Neuronal stem cell (in vitro differentiated cells): ENCODE data around the gene ULK3.
A peak's percentile ranks its signal among the peaks of the same experiment; 100 is the strongest.
"Not testable (repeated sequence)": the region's sequence is repeated elsewhere in the genome, so short reads cannot be mapped to it uniquely, and the experiment has no call there.

ENCODE experiments used
- DNase-seq: peaks from one replicate; pipeline ENCODE4 v3.0.0-alpha.2; 2013; ENCODE audit warnings: low spot score
- H2AFZ ChIP-seq: one replicate; pipeline ENCODE4 v1.6.1; 2013; ENCODE audit warnings: mild to moderate bottlenecking, low read length, inconsistent platforms
- H2AK5ac ChIP-seq: 2 replicates; pipeline ENCODE4 v1.6.1; 2013; ENCODE audit warnings: low read depth, mild to moderate bottlenecking, inconsistent platforms, low read length, moderate library complexity, mixed read lengths
- H2BK120ac ChIP-seq: 2 replicates; pipeline ENCODE4 v1.6.1; 2013; ENCODE audit warnings: low read depth, mild to moderate bottlenecking, inconsistent platforms, low read length, moderate library complexity, mixed read lengths
- H2BK12ac ChIP-seq: one replicate; pipeline ENCODE4 v1.6.1; 2013; ENCODE audit warnings: low read length, inconsistent platforms
- H2BK15ac ChIP-seq: 2 replicates; pipeline ENCODE4 v1.6.1; 2013; ENCODE audit warnings: mild to moderate bottlenecking, low read length, inconsistent platforms, mixed read lengths
- H2BK5ac ChIP-seq: one replicate; pipeline ENCODE4 v1.6.1; 2013; ENCODE audit warnings: inconsistent platforms, mild to moderate bottlenecking, low read length, moderate library complexity
- H3K14ac ChIP-seq: one replicate; pipeline ENCODE4 v1.6.1; 2013; ENCODE audit warnings: low read length, inconsistent platforms
- H3K18ac ChIP-seq: 2 replicates; pipeline ENCODE4 v1.6.1; 2013; ENCODE audit warnings: low read length, inconsistent platforms
- H3K23ac ChIP-seq: 2 replicates; pipeline ENCODE4 v1.6.1; 2013; ENCODE audit warnings: low read depth, mild to moderate bottlenecking, mixed read lengths, low read length, inconsistent platforms; ENCODE audit not compliant: poor library complexity
- H3K27ac ChIP-seq: replicated peaks from 3 replicates; pipeline ENCODE4 v1.5.1; 2013; ENCODE audit warnings: low read length, inconsistent platforms
- H3K27me3 ChIP-seq, 3 experiments: 2 replicates each; pipeline ENCODE4 v1.6.1; 2013; ENCODE audit warnings: low read length in 3 of 3, mild to moderate bottlenecking in 2 of 3, inconsistent platforms in 1 of 3, low read depth in 1 of 3, mixed read lengths in 1 of 3, moderate library complexity in 1 of 3; ENCODE audit not compliant: control insufficient read depth in 3 of 3, insufficient read depth in 3 of 3
- H3K36me3 ChIP-seq, 2 donors: replicated peaks in 1 of 2; 2 replicates each; pipeline ENCODE4 v1.6.1; 2013; ENCODE audit warnings: low read length in 2 of 2; ENCODE audit not compliant: control insufficient read depth in 2 of 2, insufficient read depth in 2 of 2
- H3K4ac ChIP-seq: 2 replicates; pipeline ENCODE4 v1.6.1; 2013; ENCODE audit warnings: inconsistent platforms, mild to moderate bottlenecking, low read length, moderate library complexity
- H3K4me1 ChIP-seq, 2 donors: 1 replicate in 1 of 2; 2 replicates in 1 of 2; pipeline ENCODE4 v1.6.1; 2013; ENCODE audit warnings: low read length in 2 of 2, low read depth in 1 of 2; ENCODE audit not compliant: control insufficient read depth in 2 of 2, insufficient read depth in 1 of 2
- H3K4me2 ChIP-seq: one replicate; pipeline ENCODE4 v1.6.1; 2013; ENCODE audit warnings: mild to moderate bottlenecking, low read length, inconsistent platforms; ENCODE audit not compliant: insufficient read depth, poor library complexity, severe bottlenecking
- H3K4me3 ChIP-seq, 2 donors: 2 replicates each; pipeline ENCODE4 v1.5.1; 2013; ENCODE audit warnings: low read length in 2 of 2, mild to moderate bottlenecking in 2 of 2, inconsistent platforms in 1 of 2, moderate library complexity in 1 of 2
- H3K79me1 ChIP-seq: one replicate; pipeline ENCODE4 v1.6.1; 2013; ENCODE audit warnings: low read depth, mild to moderate bottlenecking, inconsistent platforms, low read length, moderate library complexity
- H3K9ac ChIP-seq: one replicate; pipeline ENCODE4 v1.6.1; 2013; ENCODE audit warnings: mild to moderate bottlenecking, low read depth, low read length, inconsistent platforms; ENCODE audit not compliant: poor library complexity
- H3K9me3 ChIP-seq, 2 donors: replicated peaks in 1 of 2; 2 replicates each; pipeline versions ENCODE3 to v1.6.1; 2013; ENCODE audit warnings: low read length in 2 of 2, mild to moderate bottlenecking in 2 of 2, inconsistent platforms in 1 of 2, low read depth in 1 of 2, mixed read lengths in 1 of 2, moderate library complexity in 1 of 2; ENCODE audit not compliant: control insufficient read depth in 2 of 2, insufficient read depth in 1 of 2
- H4K8ac ChIP-seq: one replicate; pipeline ENCODE4 v1.6.1; 2013; ENCODE audit warnings: low read depth, mild to moderate bottlenecking, inconsistent platforms, low read length, moderate library complexity
- H4K91ac ChIP-seq: one replicate; pipeline ENCODE4 v1.6.1; 2013; ENCODE audit warnings: low read length, low read depth, mild to moderate bottlenecking, inconsistent platforms; ENCODE audit not compliant: poor library complexity
- WGBS, 2 donors: extraction: QIAGEN DNeasy Blood & Tissue Kit; methylation state at CpG; one replicate each; pipeline ENCODE4 v1.1.7; 2013; ENCODE audit warnings: missing lambda C conversion rate in 2 of 2, mixed read lengths in 1 of 2; ENCODE audit not compliant: insufficient read length in 2 of 2, insufficient replicate concordance in 1 of 2; ENCODE audit errors: extremely low coverage in 2 of 2; 5-methylcytosine and 5-hydroxymethylcytosine counted together

Gene ULK3

DNA sequence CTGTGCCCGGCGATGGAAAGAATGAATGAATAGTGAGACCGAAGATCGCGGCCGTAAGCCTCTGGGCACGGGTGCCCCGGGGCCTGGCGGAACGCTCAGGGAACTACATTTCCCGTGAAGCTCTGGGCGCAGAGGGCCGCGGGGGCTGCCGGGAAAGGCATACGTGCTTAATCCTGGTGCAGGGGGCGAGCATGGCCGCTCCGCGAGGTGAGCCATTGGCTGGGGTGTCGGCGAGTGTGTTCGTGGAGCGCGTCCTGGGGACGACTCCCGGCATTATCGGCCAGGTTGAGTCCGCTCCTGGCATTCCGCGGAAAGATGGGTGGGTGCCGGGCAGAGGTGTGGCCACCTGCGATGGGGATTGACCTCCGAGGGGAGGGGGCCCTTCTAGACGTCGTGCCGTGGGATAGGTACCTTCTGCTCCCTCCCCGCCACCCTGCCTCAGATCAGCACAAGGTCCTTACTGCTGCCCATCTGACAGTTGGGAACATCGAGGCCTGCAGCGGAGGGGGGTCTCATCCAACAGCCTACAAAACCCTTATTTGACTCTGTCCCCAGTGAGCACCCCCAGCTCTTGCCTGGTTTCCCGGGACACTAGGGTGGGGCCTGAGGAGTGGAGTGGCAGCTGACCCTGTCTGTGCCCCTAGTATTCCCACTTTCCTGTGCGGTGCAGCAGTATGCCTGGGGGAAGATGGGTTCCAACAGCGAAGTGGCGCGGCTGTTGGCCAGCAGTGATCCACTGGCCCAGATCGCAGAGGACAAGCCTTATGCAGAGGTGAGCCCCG is 47.1 kb upstream of the ULK3 start, which contains the start of gene MPI:
MPI (plus strand) TSS at position 160 of the 782 bp plus-strand sequence; CDS start at position 192, 32 bp downstream.
- no peak within 1 kb of the TSS for H3K27ac ChIP-seq
- WGBS, 2 donors = no CpG with 5 or more reads among the region's 47 CpGs
- no peaks in the 10 kb centered on the region for H3K27me3 ChIP-seq

DNA sequence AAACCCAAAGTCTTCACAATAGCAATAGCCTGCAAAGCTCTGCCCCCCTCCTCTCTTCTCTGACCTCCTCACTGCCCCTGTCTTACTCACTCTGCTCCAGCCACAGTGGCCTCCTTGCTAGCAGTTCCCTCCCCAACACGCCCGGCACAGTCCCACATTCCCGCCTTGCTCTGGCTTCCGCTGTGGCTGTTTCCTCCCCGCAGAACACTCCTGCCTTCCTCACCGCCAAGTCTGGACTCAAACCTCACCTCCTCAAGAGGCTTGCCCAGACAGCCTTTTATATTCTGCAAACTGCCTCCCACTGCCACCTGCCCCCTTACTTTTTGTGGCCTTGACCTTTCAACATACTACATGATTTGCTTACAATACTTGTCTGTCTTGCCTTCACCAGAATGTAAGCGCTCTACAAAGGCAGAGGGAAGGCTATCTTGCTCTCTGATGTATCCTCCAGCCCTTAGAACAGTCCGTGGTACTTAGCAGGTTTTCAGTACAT is 46.5 kb upstream of the ULK3 start:
- Histone ChIP-seq H3K27ac (no peak overlapping the region), H2BK120ac (no peak overlapping the region), H2BK15ac (no peak overlapping the region), H3K9me3 (no peaks in the 10 kb centered on the region), H4K91ac (no peak overlapping the region), H3K23ac (no peak overlapping the region), H3K79me1 (no peaks in the 10 kb centered on the region), H3K4ac (no peak overlapping the region), H3K14ac (no peak overlapping the region), H2BK12ac (no peak overlapping the region), H3K4me2 (peak overlapping the region; percentile 92), H2AK5ac (no peak overlapping the region), H3K27me3 (no peaks in the 10 kb centered on the region), H4K8ac (no peak overlapping the region), H2AFZ (peak overlapping the region; percentile 91), H2BK5ac (no peak overlapping the region), H3K36me3 (peaks cover 19 to 27% of the 10 kb centered on the region in 2 donors), H3K4me3 (peak overlapping the region; percentile 67 to 70), H3K4me1 (peaks cover 7% of the 10 kb centered on the region in 2 donors), H3K18ac (no peak overlapping the region), H3K9ac (no peak overlapping the region)
- no peak for DNase-seq
- WGBS, 2 donors = no CpG with 5 or more reads among the region's 8 CpGs

More for the DNA sequence above, 47.1 kb upstream of the ULK3 start, which contains the start of gene MPI:
- H3K79me1 ChIP-seq = no peaks in the 10 kb centered on the region
- H3K14ac ChIP-seq = no peak within 1 kb of the TSS
- H3K4me3 ChIP-seq = peak within 1 kb of the TSS; percentile 67 to 91
- peak; percentile 82 for DNase-seq
- peak within 1 kb of the TSS; percentile 91 for H2AFZ ChIP-seq
- no peaks in the 10 kb centered on the region for H3K9me3 ChIP-seq
- no peak within 1 kb of the TSS for H2BK5ac ChIP-seq
- H3K23ac ChIP-seq = peak within 1 kb of the TSS; percentile 87
- no peak within 1 kb of the TSS for H2BK15ac ChIP-seq
- H3K18ac ChIP-seq = peak within 1 kb of the TSS; percentile 89
- H4K8ac ChIP-seq = peak within 1 kb of the TSS; percentile 77
- peak within 1 kb of the TSS; percentile 92 for H3K4me2 ChIP-seq
- H3K9ac ChIP-seq = peak within 1 kb of the TSS; percentile 96
- H3K4me1 ChIP-seq = peaks cover 7% of the 10 kb centered on the region in 2 donors
- H3K36me3 ChIP-seq = peaks cover 19 to 27% of the 10 kb centered on the region in 2 donors
- peak within 1 kb of the TSS; percentile 26 for H2AK5ac ChIP-seq
- no peak within 1 kb of the TSS for H3K4ac ChIP-seq
- no peak within 1 kb of the TSS for H4K91ac ChIP-seq
- peak within 1 kb of the TSS; percentile 19 for H2BK120ac ChIP-seq
- H2BK12ac ChIP-seq = no peak within 1 kb of the TSS

DNA sequence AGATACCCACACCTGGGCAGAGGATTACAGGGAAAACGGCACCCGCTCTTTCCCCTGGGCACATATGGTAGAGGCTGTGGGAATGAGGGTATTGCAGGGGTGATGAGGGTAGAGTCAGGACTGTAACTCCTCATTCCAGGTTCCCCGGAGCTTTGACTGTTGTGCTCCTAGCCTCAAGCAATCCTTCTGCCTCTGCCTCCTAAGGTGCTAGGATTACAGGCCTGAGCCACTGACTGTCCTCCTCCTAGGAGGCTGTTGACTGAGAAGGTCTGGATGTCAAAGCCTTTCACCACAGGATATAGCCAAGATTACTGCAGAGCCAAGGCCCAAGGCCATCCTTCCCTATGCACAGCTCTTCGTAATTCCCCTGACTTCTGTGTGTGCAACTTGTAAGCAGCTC is 45.8 kb upstream of the ULK3 start:
- no peaks in the 10 kb centered on the region for H3K79me1 ChIP-seq
- no peak overlapping the region for H4K8ac ChIP-seq
- H2BK15ac ChIP-seq = no peak overlapping the region
- H3K4me3 ChIP-seq = peak overlapping the region; percentile 51 to 67
- peak overlapping the region; percentile 19 for H2BK120ac ChIP-seq
- no peak overlapping the region for H2BK12ac ChIP-seq
- no peak overlapping the region for H2BK5ac ChIP-seq
- no peak for DNase-seq
- H3K9ac ChIP-seq = peak overlapping the region; percentile 45
- peak overlapping the region; percentile 38 for H3K23ac ChIP-seq
- no peak overlapping the region for H3K4ac ChIP-seq
- H3K18ac ChIP-seq = no peak overlapping the region
- peaks cover 7% of the 10 kb centered on the region in 2 donors for H3K4me1 ChIP-seq
- peak overlapping the region; percentile 91 for H2AFZ ChIP-seq
- no peak overlapping the region for H2AK5ac ChIP-seq
- no peak overlapping the region for H3K4me2 ChIP-seq
- no peak overlapping the region for H3K14ac ChIP-seq
- H3K27me3 ChIP-seq = no peaks in the 10 kb centered on the region
- H3K9me3 ChIP-seq = no peaks in the 10 kb centered on the region
- WGBS, 2 donors = no CpG with 5 or more reads among the region's 4 CpGs
- H4K91ac ChIP-seq = no peak overlapping the region
- H3K27ac ChIP-seq = no peak overlapping the region
- peaks cover 19 to 27% of the 10 kb centered on the region in 2 donors for H3K36me3 ChIP-seq

DNA sequence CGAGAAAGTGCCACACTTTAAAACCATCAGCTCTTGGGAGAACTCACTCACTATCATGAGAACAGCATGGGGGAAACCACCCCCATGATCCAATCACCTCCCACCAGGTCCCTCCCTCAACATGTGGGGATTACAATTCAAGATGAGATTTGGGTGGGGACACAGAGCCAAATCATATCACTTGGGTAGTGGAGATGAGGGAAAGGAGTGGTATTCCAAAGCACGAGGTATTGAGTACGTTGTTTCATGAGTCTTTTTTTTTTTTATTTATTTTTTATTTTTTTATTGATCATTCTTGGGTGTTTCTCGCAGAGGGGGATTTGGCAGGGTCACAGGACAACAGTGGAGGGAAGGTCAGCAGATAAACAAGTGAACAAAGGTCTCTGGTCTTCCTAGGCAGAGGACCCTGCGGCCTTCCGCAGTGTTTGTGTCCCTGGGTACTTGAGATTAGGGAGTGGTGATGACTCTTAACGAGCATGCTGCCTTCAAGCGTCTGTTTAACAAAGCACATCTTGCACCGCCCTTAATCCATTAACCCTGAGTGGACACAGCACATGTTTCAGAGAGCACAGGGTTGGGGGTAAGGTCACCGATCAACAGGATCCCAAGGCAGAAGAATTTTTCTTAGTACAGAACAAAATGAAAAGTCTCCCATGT is 44.7 kb upstream of the ULK3 start:
- H3K79me1 ChIP-seq, H3K14ac ChIP-seq, H3K4me1 ChIP-seq, H2BK5ac ChIP-seq, H3K27me3 ChIP-seq, H3K9ac ChIP-seq, H2AK5ac ChIP-seq, DNase-seq, H3K27ac ChIP-seq, H3K18ac ChIP-seq, H3K23ac ChIP-seq, H2BK120ac ChIP-seq, H4K91ac ChIP-seq, H3K4ac ChIP-seq, H2BK15ac ChIP-seq, H3K4me3 ChIP-seq, H2BK12ac ChIP-seq, H2AFZ ChIP-seq, H3K9me3 ChIP-seq, H4K8ac ChIP-seq, H3K4me2 ChIP-seq: not testable (repeated sequence)
- WGBS, 2 donors = no CpG with 5 or more reads among the region's 10 CpGs
- peaks cover 10 to 16% of the 10 kb centered on the region in 2 donors for H3K36me3 ChIP-seq
